ENCODE measurements around the gene DGKD. TPM values are rescaled to one million over a fixed set of nuclear protein-coding genes. Genes with fewer than 3 reads are reported as not detected.

Gene DGKD
- total RNA-seq, 6 experiments from 2014 or later = 6.5 to 16.6 (median 14.2) TPM

GRCh38 chr2:233456111-233456510, 101.8 kb downstream of the DGKD start:
- TF ChIP-seq, protein P1, sequence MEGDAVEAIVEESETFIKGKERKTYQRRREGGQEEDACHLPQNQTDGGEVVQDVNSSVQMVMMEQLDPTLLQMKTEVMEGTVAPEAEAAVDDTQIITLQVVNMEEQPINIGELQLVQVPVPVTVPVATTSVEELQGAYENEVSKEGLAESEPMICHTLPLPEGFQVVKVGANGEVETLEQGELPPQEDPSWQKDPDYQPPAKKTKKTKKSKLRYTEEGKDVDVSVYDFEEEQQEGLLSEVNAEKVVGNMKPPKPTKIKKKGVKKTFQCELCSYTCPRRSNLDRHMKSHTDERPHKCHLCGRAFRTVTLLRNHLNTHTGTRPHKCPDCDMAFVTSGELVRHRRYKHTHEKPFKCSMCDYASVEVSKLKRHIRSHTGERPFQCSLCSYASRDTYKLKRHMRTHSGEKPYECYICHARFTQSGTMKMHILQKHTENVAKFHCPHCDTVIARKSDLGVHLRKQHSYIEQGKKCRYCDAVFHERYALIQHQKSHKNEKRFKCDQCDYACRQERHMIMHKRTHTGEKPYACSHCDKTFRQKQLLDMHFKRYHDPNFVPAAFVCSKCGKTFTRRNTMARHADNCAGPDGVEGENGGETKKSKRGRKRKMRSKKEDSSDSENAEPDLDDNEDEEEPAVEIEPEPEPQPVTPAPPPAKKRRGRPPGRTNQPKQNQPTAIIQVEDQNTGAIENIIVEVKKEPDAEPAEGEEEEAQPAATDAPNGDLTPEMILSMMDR (IDR thresholded peaks at IDR 0.05) = no peak
- peaks cover 0 to 26% (median 13%) of the 10 kb centered on the region in 4 donors for H3K36me3 ChIP-seq
- intact Hi-C loops (cut with DNase I) = no loop called here
- no peaks in the 10 kb centered on the region for H3K27me3 ChIP-seq
- H3K9me3 ChIP-seq = no peaks in the 10 kb centered on the region
- DNase-seq (peak in 2 of 3 donors; percentile 9 to 15), ATAC-seq (no peak)
- no peaks in the 10 kb centered on the region for H3K4me1 ChIP-seq
- H3K4me3 ChIP-seq = no peak overlapping the region
- no peak overlapping the region for H3K27ac ChIP-seq
- WGBS (ENCODE audit: insufficient coverage, low coverage, low lambda C conversion rate, missing lambda C conversion rate) = 95% methylated on average over 11 of the region's 11 CpGs

DNA sequence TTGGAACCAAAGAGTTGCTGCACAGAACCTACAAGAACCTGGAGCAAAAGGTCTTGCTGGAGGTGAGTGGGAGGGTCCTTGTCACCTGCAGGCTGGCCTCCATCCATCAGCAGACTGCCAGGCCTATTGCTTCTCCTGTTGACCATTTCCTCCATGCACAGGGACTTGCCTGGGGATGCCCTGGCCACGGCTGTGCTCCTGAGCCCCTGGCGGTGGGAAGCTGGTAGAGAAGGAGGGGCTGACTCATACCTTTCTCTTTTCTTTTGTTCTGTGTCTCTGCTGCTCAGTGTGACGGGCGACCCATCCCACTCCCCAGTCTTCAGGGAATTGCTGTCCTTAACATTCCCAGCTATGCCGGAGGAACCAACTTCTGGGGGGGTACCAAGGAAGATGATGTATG, 102.6 kb downstream of the DGKD start:
- intact Hi-C loops (cut with DNase I) = no loop called here
- DNase-seq = peak in 1 of 3 donors; percentile 38
- Histone ChIP-seq H3K36me3 (peaks cover 0 to 28% (median 14%) of the 10 kb centered on the region in 4 donors), H3K27me3 (no peaks in the 10 kb centered on the region), H3K27ac (no peak overlapping the region), H3K4me3 (no peak overlapping the region), H3K4me1 (no peaks in the 10 kb centered on the region), H3K9me3 (no peaks in the 10 kb centered on the region)
- TF ChIP-seq, protein P1 (IDR thresholded peaks at IDR 0.05) = no peak
- no peak for TF ChIP-seq POLR2A (IDR thresholded peaks at IDR 0.05)
- WGBS (ENCODE audit: insufficient coverage, low coverage, low lambda C conversion rate, missing lambda C conversion rate) = 71% methylated on average over 1 of the region's 5 CpGs
- ATAC-seq = no peak

GRCh38 chr2:233457356-233457755, 103.1 kb downstream of the DGKD start:
- TF ChIP-seq, protein P1 (IDR thresholded peaks at IDR 0.05) = no peak
- TF ChIP-seq POLR2A (IDR thresholded peaks at IDR 0.05) = no peak
- H3K27ac ChIP-seq = no peak overlapping the region
- H3K27me3 ChIP-seq = no peaks in the 10 kb centered on the region
- no peaks in the 10 kb centered on the region for H3K4me1 ChIP-seq
- no peak overlapping the region for H3K4me3 ChIP-seq
- intact Hi-C loops (cut with DNase I) = no loop called here
- peaks cover 0 to 25% (median 14%) of the 10 kb centered on the region in 4 donors for H3K36me3 ChIP-seq
- WGBS (ENCODE audit: insufficient coverage, low coverage, low lambda C conversion rate, missing lambda C conversion rate) = 96% methylated on average over 4 of the region's 5 CpGs
- ATAC-seq (no peak), DNase-seq (peak in 1 of 3 donors; percentile 8)
- H3K9me3 ChIP-seq = no peaks in the 10 kb centered on the region

DNA sequence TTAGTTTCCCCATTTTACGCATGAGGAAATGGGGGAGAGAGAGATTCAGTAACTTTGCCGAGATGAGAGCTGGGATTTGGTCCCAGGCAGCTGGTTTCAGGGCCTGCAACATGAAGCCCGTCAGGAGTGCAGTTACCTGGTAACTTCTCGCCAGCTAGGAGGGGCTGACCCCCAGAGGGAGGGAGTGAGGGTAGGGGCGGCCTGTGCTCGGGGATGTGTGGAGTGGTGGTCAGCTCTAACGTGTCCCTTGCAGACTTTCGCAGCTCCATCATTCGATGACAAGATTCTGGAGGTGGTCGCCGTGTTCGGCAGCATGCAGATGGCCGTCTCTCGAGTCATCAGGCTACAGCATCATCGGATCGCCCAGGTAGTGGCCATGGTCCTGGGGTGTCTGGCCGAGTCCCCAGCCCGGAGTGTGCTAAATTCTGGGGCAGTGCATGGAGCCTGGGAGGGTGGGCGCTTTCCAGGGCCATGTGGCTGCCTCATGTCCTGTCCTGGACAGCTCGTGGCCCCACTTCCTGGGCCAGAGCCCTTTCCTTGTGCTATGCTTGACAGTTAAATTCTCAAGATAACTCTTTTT, 103.8 kb downstream of the DGKD start:
- H3K36me3 ChIP-seq = peaks cover 0 to 29% (median 15%) of the 10 kb centered on the region in 4 donors
- DNase-seq (peak in 2 of 3 donors; percentile 14 to 37), ATAC-seq (no peak)
- no peaks in the 10 kb centered on the region for H3K27me3 ChIP-seq
- H3K9me3 ChIP-seq = no peaks in the 10 kb centered on the region
- no peak overlapping the region for H3K27ac ChIP-seq
- intact Hi-C loops (cut with DNase I) = no loop called here
- no peaks in the 10 kb centered on the region for H3K4me1 ChIP-seq
- TF ChIP-seq POLR2A (IDR thresholded peaks at IDR 0.05) = no peak
- TF ChIP-seq, protein P1 (IDR thresholded peaks at IDR 0.05) = no peak
- WGBS (ENCODE audit: insufficient coverage, low coverage, low lambda C conversion rate, missing lambda C conversion rate) = no CpG with 5 or more reads among the region's 20 CpGs
- no peak overlapping the region for H3K4me3 ChIP-seq
